SW480 (cell line): ENCODE measurements around the gene C16orf92.

ENCODE experiments used
- DNase-seq: peaks from one replicate; pipeline ENCODE4 v3.0.0-alpha.2; 2016; ENCODE audit warnings: low spot score

Gene C16orf92, protein sequence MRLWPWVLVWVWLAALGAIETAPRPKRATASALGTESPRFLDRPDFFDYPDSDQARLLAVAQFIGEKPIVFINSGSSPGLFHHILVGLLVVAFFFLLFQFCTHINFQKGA

DNA sequence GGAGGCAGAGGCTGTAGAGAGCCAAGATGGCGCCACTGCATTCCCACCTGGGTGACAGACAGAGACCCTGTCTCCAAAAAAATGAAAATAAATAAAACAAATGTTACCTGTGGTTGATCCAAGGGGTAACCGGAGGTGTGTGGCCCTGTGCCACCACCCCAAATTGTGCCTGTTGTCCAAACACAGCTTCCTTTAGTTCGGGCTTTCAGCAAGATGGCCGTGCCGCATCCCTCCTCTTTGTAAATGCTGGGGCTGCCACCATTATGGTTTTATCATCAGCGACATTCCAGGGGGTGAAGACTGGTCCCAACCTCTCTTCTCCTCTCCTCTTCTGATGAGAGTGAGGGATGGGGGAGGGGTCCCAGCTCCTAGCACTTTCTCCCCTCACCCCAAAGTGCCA, at the start of gene C16orf92:
Gene C16orf92 (plus strand): TSS at position 312 of the 400 bp plus-strand sequence. CDS start 143 bp downstream, outside the sequence.
- DNase-seq = no peak

GRCh38 chr16:29973384-29974246, 49.4 kb upstream of the C16orf92 start, which contains the start of gene TAOK2:
TAOK2 (plus strand) TSS chr16:29973868; CDS start chr16:29977773, 3,905 bp downstream.
- DNase-seq = peak; percentile 98

- no peak for DNase-seq
Measured at GRCh38 chr16:29974291-29975133, 48.5 kb upstream of the C16orf92 start.

DNA sequence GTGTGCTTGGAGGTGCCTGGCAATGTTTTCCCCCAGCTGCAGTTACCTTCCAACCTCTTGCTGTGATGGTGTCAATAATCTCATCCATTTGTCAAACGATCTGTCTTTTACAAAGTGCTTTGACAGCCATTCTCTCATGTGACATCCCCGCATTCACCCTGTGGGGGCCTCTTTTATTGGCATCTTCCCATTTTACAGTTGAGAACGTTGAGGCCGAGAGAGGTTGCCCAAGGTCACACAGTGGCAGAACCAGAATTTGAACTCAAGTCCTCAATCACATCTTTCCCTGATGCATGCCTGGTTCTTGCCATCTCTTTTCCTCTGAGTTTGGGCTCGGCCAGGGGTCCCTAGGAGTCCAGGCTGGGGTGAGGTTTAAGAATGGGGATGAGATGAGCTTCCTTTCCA, 47.9 kb upstream of the C16orf92 start:
- DNase-seq = no peak

DNA sequence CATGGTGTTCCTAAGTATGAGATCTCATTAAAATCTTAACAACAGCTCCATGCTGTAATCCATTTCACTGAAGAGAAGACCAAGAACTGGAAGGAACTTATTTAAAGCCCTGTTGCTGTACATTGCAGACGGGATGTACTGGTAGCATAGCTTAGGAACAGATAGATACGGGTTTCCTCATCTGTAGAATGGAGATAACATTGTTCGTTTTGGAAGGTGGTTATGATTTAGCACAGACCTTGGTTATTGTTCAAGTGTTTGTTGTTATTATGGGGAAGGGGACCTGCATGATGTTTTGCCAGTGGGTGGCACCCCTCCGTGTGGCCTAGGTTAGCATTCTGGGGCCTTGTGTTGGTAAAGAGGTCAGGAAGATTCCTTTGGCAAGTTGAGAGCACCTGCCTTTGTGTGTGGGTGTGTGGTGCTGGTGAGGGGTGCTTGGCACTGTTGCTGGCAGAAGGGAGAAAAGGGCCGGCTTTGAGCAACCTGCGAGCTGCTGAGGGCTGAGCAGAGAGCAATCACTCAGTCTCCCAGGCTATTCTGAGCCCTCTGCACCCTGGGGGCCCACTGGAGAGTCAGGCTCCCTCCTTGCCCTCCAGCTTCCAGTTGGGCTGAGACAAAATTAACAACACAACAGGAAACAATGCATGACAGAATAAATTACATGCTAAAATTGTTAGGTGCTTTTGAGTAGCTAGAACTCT, 47.0 kb upstream of the C16orf92 start:
- no peak for DNase-seq

DNA sequence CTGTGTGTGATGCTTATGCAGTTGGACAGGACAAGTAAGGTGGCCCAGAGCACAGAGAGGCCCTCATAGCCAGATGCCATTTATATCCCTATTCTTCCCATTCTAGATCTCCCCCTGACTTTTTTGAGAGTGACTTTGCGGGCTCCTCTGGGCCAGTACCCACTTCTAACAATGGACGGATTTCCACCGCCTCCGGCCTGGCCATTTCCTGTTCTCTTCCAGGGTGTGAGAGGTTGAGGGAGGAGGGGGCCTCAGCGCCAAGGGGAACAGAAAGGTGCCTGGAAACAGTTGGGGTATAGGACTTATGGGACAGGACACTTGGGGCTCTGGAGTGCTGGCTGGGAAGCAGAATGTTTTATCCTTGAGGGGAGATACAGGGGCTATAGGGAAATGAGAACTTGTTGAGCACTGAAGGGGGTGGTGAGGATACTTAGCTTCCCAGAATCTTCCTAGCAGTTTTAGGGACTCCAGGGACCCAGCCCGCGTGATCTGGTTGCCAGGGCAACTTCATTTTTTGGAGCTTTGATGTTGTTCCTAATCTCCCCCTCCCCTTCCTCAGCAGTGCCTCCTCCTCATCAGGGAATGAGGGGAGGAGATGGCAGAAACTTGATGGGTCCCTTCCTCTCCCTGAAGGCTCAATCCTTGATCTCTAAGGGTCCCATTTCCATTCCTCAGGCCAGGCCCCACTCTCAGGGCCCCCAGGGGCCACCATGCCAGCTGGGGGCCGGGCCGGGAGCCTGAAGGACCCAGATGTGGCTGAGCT, 45.8 kb upstream of the C16orf92 start:
- DNase-seq = no peak

DNA sequence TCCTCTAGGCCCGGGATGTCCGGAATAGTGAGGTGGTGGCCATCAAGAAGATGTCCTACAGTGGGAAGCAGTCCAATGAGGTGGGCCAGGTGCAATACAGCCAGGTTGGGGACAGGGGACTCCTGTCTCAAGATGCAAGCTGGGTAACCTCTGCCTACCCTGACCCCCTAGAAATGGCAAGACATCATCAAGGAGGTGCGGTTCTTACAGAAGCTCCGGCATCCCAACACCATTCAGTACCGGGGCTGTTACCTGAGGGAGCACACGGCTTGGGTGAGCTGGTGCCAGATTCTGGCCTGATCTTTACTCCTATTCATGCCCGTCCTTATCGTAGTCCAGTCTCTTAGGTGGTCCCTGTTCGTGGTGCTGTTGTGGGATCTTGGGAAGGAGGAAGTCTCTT, 44.9 kb upstream of the C16orf92 start:
- no peak for DNase-seq

DNA sequence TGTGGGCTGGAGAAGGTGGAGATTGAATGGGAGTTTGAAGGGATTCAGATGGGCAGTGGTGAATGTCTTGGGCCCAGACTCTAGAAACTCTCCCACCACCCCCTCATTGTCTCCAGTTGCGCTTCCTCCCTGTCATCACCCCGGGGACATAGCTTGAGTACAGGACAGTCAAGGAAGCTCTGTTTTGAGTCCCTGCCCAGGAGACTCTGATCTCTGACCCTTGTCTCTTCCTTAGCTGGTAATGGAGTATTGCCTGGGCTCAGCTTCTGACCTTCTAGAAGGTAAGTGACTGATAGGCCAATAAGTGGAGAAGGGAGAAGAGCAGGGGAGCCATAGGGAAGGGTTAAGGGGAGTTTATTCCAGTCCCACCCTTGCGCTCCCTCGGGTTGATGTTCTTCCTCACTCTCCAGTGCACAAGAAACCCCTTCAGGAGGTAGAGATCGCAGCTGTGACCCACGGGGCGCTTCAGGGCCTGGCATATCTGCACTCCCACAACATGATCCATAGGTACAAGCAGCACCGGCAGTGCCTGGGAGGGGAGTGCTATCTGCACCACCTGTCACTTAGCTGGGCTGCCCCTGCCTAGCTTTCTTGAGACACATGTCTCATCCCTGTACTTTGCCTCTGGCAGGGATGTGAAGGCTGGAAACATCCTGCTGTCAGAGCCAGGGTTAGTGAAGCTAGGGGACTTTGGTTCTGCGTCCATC, 44.3 kb upstream of the C16orf92 start:
- no peak for DNase-seq

DNA sequence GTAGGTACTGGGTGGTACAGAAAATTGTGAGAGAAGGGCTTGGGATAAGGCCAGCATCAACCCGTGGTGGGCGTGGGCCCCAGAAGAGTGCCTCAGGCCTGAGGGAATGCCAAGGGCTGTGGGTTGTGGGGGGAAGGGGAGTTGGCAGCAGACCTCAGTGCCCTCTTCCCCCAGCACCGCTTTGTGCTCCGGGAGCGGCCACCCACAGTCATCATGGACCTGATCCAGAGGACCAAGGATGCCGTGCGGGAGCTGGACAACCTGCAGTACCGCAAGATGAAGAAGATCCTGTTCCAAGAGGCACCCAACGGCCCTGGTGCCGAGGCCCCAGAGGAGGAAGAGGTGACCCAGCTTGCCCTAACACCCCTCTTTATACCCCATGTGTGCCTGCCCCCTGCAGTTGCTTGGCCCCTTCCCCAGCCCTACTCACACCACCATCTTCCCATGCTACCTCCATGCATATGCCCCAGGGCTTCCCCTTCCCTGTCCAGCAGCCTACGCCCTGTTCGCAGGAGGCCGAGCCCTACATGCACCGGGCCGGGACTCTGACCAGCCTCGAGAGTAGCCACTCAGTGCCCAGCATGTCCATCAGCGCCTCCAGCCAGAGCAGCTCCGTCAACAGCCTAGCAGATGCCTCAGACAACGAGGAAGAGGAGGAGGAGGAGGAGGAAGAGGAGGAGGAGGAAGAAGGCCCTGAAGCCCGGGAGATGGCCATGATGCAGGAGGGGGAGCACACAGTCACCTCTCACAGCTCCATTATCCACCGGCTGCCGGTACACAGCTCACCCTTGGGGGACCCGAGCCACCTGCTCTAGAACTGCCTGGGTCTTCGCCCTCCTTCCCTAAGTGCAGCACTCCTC, 40.2 kb upstream of the C16orf92 start:
- DNase-seq = no peak

DNA sequence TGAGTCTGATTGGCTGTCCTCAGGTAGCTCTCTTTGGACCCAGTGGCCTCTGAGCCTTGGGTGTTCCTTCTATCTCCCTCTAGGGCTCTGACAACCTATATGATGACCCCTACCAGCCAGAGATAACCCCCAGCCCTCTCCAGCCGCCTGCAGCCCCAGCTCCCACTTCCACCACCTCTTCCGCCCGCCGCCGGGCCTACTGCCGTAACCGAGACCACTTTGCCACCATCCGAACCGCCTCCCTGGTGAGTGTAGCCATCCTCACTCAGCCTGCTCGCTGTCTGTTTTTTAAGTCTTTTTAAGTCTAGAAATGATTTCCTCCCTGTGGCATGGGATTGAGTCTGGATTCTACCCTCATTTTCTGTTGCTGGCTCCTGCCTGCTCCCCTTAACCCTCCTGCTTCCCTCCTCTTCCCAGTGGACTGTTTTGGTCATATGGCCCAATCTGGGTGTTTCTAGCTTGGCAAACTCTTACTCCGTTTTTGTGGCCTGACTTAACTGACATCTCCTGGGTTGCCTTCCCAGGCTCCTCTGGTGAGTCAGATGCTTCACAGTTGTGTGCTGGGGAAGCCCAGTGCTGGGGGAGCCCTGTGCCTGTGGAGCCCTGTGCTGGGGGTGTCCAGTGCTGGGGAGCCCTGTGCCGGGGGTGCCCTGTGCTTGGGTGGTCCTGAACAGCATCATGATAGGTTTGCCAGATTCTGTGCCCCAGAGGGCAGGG, 39.4 kb upstream of the C16orf92 start:
- no peak for DNase-seq

GRCh38 chr16:29984137-29984763, 38.7 kb upstream of the C16orf92 start:
- DNase-seq = no peak

GRCh38 chr16:29984764-29985147, 38.2 kb upstream of the C16orf92 start:
- DNase-seq = no peak

GRCh38 chr16:29985271-29985811, 37.7 kb upstream of the C16orf92 start:
- no peak for DNase-seq

GRCh38 chr16:29986231-29986630, 36.8 kb upstream of the C16orf92 start:
- no peak for DNase-seq

GRCh38 chr16:29986931-29987330, 36.1 kb upstream of the C16orf92 start:
- no peak for DNase-seq

GRCh38 chr16:29987371-29988085, 35.5 kb upstream of the C16orf92 start:
- DNase-seq = no peak

GRCh38 chr16:29988346-29989075, 34.5 kb upstream of the C16orf92 start:
- DNase-seq = no peak
